Activated CD8-positive, alpha-beta T cell treated with anti-CD3 and anti-CD28 coated beads for 36 hours (primary cell): Measurements from ENCODE around the gene SDC1. TPM values are rescaled to one million over a fixed set of nuclear protein-coding genes. Genes with fewer than 3 reads are reported as not detected.

Experiments used
- ATAC-seq: fragments of 200-7000 bp; cut with Tn5 transposase; one replicate; pipeline ENCODE4 v1.10.0; 2021; ENCODE audit warnings: mild to moderate bottlenecking, moderate library complexity
- CTCF ChIA-PET: fragments of 350-600 bp; sonication (Branson Sonifier 250); formaldehyde crosslinking; loops from one replicate; lab custom pipeline; 2021; ENCODE audit warnings: antibody characterized with exemption; lab: Charles Lee
- POLR2A ChIA-PET: fragments of 350-600 bp; sonication (Branson Sonifier 250); formaldehyde crosslinking; loops from one replicate; lab custom pipeline; 2021; ENCODE audit warnings: antibody characterized with exemption; lab: Charles Lee
- DNase-seq: peaks from one replicate; pipeline ENCODE4 v3.0.0-alpha.2; 2020
- H3K27ac Mint-ChIP-seq: one replicate; pipeline ENCODE4 v1.8.0; 2021; ENCODE audit warnings: mild to moderate bottlenecking, mixed read lengths
- H3K27me3 Mint-ChIP-seq: one replicate; pipeline ENCODE4 v1.8.0; 2021; ENCODE audit warnings: mixed read lengths
- H3K36me3 Mint-ChIP-seq: one replicate; pipeline ENCODE4 v1.8.0; 2021; ENCODE audit warnings: low read depth, mixed read lengths
- H3K4me1 Mint-ChIP-seq: one replicate; pipeline ENCODE4 v1.8.0; 2021; ENCODE audit warnings: low read depth, mixed read lengths
- H3K4me3 Mint-ChIP-seq: one replicate; pipeline ENCODE4 v1.8.0; 2021; ENCODE audit warnings: mild to moderate bottlenecking, moderate library complexity, mixed read lengths
- H3K9me3 Mint-ChIP-seq: one replicate; pipeline ENCODE4 v1.8.0; 2021; ENCODE audit warnings: mixed read lengths
- intact Hi-C: fragments of 100-400 bp; cut with micrococcal nuclease; formaldehyde crosslinking; loops from one replicate; pipeline ENCODE4 v1.10.0; 2022
- total RNA-seq, 2 experiments: library from RNA; stranded (reverse); gene quantifications; one replicate each; pipeline ENCODE4 v1.2.3, GENCODE V29; 2021
- TF ChIP-seq, protein P1 (sequence below): fragments of 200-600 bp; IDR thresholded peaks from one replicate; pipeline ENCODE4 v1.8.0; 2022; ENCODE audit warnings: antibody characterized with exemption, mild to moderate bottlenecking

The SDC1 gene
- total RNA-seq, 2 experiments from 2014 or later, result 0.11 to 0.14 TPM

DNA sequence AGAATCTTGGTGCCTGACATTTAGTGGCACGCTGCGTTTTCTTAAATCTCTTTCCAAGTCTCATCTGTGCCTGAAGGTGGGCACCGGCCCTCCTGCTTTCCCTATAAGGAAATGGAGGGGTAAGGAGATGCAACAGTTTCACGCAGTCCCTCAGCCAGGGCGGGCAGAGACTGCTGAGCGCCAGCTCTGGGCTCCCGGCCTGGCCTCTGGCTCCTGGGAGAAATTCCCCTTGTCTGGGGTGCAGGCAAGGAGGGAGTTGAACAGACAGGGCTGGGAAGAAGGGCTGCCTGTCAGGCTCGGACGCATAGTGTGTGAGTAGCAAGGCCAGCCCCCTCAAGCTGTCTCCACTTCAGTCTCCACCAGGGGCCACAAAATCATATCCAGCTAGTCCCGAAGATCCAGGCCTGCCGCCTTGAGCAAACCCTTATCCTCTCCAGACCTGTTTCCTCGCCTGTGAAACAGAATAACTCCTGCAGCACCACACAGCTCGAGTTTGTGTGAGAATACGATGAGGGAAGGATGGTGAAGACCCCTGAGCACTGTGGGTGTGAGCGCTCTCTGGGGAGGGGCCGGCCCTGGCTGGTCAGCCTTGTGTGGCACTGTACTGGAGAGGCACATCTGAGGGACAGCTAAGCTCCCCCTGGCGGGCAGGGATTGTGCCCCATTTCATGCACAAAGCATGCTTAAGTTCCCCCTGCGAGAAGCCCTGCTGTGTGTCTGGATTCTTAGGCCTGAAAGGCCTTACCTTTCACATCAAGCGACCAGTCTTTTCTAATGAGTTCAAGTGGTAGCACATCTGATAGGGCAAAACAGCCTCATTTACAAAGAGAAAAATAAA, 33.8 kb downstream of the SDC1 start:
- no peaks in the 10 kb centered on the region for H3K27me3 Mint-ChIP-seq
- peak; percentile 12 for DNase-seq
- TF ChIP-seq, protein P1, sequence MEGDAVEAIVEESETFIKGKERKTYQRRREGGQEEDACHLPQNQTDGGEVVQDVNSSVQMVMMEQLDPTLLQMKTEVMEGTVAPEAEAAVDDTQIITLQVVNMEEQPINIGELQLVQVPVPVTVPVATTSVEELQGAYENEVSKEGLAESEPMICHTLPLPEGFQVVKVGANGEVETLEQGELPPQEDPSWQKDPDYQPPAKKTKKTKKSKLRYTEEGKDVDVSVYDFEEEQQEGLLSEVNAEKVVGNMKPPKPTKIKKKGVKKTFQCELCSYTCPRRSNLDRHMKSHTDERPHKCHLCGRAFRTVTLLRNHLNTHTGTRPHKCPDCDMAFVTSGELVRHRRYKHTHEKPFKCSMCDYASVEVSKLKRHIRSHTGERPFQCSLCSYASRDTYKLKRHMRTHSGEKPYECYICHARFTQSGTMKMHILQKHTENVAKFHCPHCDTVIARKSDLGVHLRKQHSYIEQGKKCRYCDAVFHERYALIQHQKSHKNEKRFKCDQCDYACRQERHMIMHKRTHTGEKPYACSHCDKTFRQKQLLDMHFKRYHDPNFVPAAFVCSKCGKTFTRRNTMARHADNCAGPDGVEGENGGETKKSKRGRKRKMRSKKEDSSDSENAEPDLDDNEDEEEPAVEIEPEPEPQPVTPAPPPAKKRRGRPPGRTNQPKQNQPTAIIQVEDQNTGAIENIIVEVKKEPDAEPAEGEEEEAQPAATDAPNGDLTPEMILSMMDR, result no peak
- CTCF ChIA-PET, result interaction anchor here (1.1 kb wide), 1 partner anchor 34 kb away, joined by 3 read pairs; the partner anchor contains the start of gene SDC1
- intact Hi-C loops, result no loop called here
- no peak for ATAC-seq
- no peak overlapping the region for H3K4me3 Mint-ChIP-seq
- POLR2A ChIA-PET, result no interaction called here
- H3K27ac Mint-ChIP-seq, result no peak overlapping the region
- no peaks in the 10 kb centered on the region for H3K9me3 Mint-ChIP-seq
- H3K36me3 Mint-ChIP-seq, result no peaks in the 10 kb centered on the region
- H3K4me1 Mint-ChIP-seq, result no peaks in the 10 kb centered on the region

DNA sequence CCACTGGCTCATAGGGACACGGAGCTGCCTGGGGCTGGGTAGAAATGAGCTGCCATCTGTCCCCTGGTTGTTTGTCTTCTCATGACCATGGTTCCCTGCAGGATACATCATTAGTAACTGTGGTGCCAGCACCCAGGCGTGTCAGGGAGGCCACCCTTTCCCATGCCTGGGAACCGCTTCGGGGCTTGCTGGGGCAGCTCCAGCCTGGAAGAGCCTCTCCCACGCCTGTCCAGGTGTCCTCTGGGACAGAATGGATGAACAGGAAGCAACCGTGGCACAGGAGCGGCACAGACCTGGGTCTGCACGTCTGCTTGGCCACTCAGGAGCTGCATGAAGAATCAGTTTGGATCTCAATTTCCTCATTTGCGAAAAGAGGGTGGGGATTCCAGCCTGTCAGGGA, 34.8 kb downstream of the SDC1 start:
- Mint-ChIP-seq H3K9me3 (no peaks in the 10 kb centered on the region), H3K4me1 (no peaks in the 10 kb centered on the region), H3K27me3 (no peaks in the 10 kb centered on the region), H3K27ac (no peak overlapping the region), H3K36me3 (no peaks in the 10 kb centered on the region), H3K4me3 (no peak overlapping the region)
- TF ChIP-seq, protein P1, result no peak
- no peak for DNase-seq
- CTCF ChIA-PET, result interaction anchor here (1.1 kb wide), 1 partner anchor 35 kb away, joined by 3 read pairs; the partner anchor contains the start of gene SDC1
- POLR2A ChIA-PET, result no interaction called here
- intact Hi-C loops, result no loop called here
- no peak for ATAC-seq

DNA sequence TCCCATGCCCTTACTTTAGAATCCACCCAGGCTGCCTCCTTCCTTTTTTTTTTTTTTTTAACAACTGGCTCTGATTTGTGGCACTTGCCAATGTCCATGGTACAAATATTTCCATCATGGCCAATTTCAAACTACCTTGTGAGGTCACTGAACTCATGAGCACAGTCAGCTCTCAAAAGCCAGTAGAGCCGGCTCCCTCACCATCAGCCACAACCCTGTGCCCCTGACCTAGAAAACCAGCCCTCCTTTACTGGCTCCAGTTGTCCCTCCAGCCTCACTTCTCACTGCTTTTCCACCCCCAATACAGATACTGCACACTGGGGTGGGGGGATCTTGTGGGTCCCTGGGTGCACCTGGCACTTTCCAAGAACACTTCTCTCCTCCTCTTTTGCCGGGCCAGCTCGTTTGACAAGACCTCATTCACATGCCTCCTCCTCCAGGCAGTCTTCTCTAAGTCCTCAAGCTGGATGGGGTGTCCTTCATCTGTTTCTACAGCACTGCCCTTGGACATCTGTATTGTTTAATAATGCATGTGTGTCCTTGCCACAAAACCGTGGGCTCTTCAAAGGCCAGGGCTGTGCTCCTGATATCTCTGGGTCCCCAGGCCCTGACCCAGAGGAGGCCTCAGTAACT, 35.5 kb downstream of the SDC1 start:
- no peaks in the 10 kb centered on the region for H3K4me1 Mint-ChIP-seq
- peaks cover 1% of the 10 kb centered on the region for H3K27me3 Mint-ChIP-seq
- no peaks in the 10 kb centered on the region for H3K36me3 Mint-ChIP-seq
- TF ChIP-seq, protein P1, result no peak
- ATAC-seq (no peak), DNase-seq (no peak)
- ChIA-PET POLR2A (no interaction called here), CTCF (no interaction called here)
- intact Hi-C loops, result no loop called here
- H3K4me3 Mint-ChIP-seq, result no peak overlapping the region
- H3K27ac Mint-ChIP-seq, result no peak overlapping the region
- H3K9me3 Mint-ChIP-seq, result no peaks in the 10 kb centered on the region

DNA sequence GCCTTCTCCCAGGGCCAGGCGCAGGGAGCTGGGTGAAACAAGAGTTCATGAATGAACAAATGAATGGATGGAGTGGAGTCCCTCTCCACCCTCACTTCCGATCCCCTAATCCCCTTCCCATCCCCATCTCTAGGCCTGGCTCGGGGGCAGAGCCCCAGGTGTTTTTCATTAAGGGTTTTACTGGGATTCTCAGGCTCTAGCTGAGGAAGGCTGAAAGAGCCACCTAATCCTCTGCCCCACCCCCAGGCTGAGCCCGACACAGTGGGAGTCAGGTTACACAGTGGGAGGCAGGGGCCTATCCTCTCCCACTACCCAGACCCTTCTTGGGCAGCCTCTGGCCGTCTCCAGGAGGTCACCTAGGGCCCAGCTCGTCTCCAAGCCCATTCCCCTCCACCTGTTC, 36.1 kb downstream of the SDC1 start:
- Mint-ChIP-seq H3K4me1 (no peaks in the 10 kb centered on the region), H3K9me3 (no peaks in the 10 kb centered on the region), H3K27me3 (peaks cover 1% of the 10 kb centered on the region), H3K4me3 (no peak overlapping the region), H3K36me3 (no peaks in the 10 kb centered on the region), H3K27ac (no peak overlapping the region)
- intact Hi-C loops, result no loop called here
- DNase-seq (no peak), ATAC-seq (no peak)
- POLR2A ChIA-PET, result no interaction called here
- TF ChIP-seq, protein P1, result no peak
- CTCF ChIA-PET, result no interaction called here

DNA sequence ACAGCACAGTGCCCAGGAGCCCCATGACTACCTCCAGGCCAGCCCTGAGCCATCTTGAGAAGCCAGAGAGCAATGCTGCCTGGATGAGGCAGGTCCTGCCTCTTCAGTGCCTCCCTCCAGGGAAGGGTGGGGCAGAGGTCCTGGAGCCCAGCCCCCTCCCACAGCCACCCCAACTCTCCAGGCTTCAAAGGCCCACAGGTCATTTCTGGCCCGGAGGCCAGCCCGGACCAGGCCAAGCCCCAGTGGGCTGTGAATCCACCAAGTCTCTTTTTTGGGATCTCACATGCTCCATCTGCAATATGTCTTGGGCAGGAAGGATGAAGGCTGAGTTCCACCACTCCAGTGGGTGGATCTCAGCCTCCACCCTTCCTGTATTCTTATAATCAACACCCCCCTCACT, 36.7 kb downstream of the SDC1 start:
- Mint-ChIP-seq H3K9me3 (no peaks in the 10 kb centered on the region), H3K4me1 (no peaks in the 10 kb centered on the region), H3K36me3 (no peaks in the 10 kb centered on the region), H3K27ac (no peak overlapping the region), H3K4me3 (no peak overlapping the region), H3K27me3 (peaks cover 1% of the 10 kb centered on the region)
- CTCF ChIA-PET, result no interaction called here
- TF ChIP-seq, protein P1, result no peak
- ATAC-seq, result no peak
- POLR2A ChIA-PET, result no interaction called here
- DNase-seq, result no peak
- intact Hi-C loops, result no loop called here
